PC-9 (cell line): ENCODE results near the gene RAE1. TPM values are rescaled to one million over a fixed set of nuclear protein-coding genes. Genes with fewer than 3 reads are reported as not detected.
"Not testable (repeated sequence)": the region's sequence is repeated elsewhere in the genome, so short reads cannot be mapped to it uniquely, and the experiment has no call there.

Experiments used
- BruUV-seq: library from RNA; stranded (reverse); fragments of 400-500 nt; replicated peaks from 2 replicates; lab custom pipeline; 2021; lab: Mats Ljungman, UMichigan
- CTCF ChIA-PET: fragments of 300-600 bp; sonication (Branson Sonifier 250); formaldehyde crosslinking; loops from one replicate; lab custom pipeline; 2022; ENCODE audit warnings: antibody characterized with exemption; lab: Charles Lee
- POLR2A ChIA-PET: fragments of 300-600 bp; sonication (Branson Sonifier 250); formaldehyde crosslinking; loops from one replicate; lab custom pipeline; 2022; ENCODE audit warnings: antibody characterized with exemption; ENCODE audit not compliant: unreplicated experiment; lab: Charles Lee
- DNase-seq, 2 experiments: peaks; one replicate each; pipeline versions ENCODE4 v3.0.0 to v3.0.0-alpha.2; 2015 to 2022; ENCODE audit warnings: mixed read lengths in 1 of 2
- H2AFZ ChIP-seq: fragments of 200-600 bp; sonication (generic); 2 replicates; pipeline ENCODE4 v1.8.1; 2017; ENCODE audit warnings: antibody characterized with exemption
- H3F3A ChIP-seq: fragments of 200-600 bp; sonication (generic); 2 replicates; pipeline ENCODE4 v1.8.1; 2017; ENCODE audit warnings: antibody characterized with exemption, mild to moderate bottlenecking, low read depth; ENCODE audit not compliant: insufficient read depth
- H3K27ac ChIP-seq: fragments of 200-600 bp; sonication (generic); 2 replicates; pipeline ENCODE4 v1.6.1; 2016; ENCODE audit warnings: mixed run types
- H3K27me3 ChIP-seq: fragments of 200-600 bp; sonication (generic); 2 replicates; pipeline ENCODE4 v1.6.1; 2016; ENCODE audit warnings: low read depth, mixed run types; ENCODE audit not compliant: insufficient read depth
- H3K36me3 ChIP-seq: fragments of 200-600 bp; sonication (generic); 2 replicates; pipeline ENCODE4 v1.6.1; 2016; ENCODE audit warnings: low read depth, mixed run types
- H3K4me1 ChIP-seq: fragments of 200-600 bp; sonication (generic); replicated peaks from 2 replicates; pipeline ENCODE4 v1.6.1; 2016; ENCODE audit warnings: mixed run types; ENCODE audit not compliant: insufficient read depth
- H3K4me2 ChIP-seq: fragments of 200-600 bp; sonication (generic); 2 replicates; pipeline ENCODE4 v1.6.1; 2017; ENCODE audit warnings: mixed run types
- H3K4me3 ChIP-seq: fragments of 200-600 bp; sonication (generic); 2 replicates; pipeline ENCODE4 v1.6.1; 2016; ENCODE audit warnings: mixed run types
- H3K79me2 ChIP-seq: fragments of 200-600 bp; sonication (generic); 2 replicates; pipeline ENCODE4 v1.6.1; 2017; ENCODE audit warnings: low read depth, mixed run types
- H3K9me2 ChIP-seq: fragments of 200-600 bp; sonication (generic); 2 replicates; pipeline ENCODE4 v1.8.1; 2017; ENCODE audit warnings: mild to moderate bottlenecking; ENCODE audit not compliant: insufficient read depth
- H3K9me3 ChIP-seq: fragments of 200-600 bp; sonication (generic); 2 replicates; pipeline ENCODE4 v1.8.1; 2016; ENCODE audit warnings: low read depth; ENCODE audit not compliant: insufficient read depth
- H4K20me1 ChIP-seq: fragments of 200-600 bp; sonication (generic); 2 replicates; pipeline ENCODE4 v1.8.1; 2017; ENCODE audit not compliant: insufficient read depth
- EZH2 ChIP-seq: fragments of 200-600 bp; sonication (generic); IDR thresholded peaks from 2 replicates; pipeline ENCODE4 v1.8.0; 2017; ENCODE audit warnings: antibody characterized with exemption, low read depth
- intact Hi-C: fragments of 100-400 bp; cut with micrococcal nuclease; formaldehyde crosslinking; loops from one replicate; pipeline ENCODE4 v1.10.0; 2022; ENCODE audit not compliant: unreplicated experiment
- total RNA-seq: library from RNA; stranded (reverse); gene quantifications from 2 replicates; pipeline ENCODE4 v1.2.3, GENCODE V29; 2021
- TF ChIP-seq, protein P1 (sequence below): fragments of 200-600 bp; sonication (generic); conservative IDR thresholded peaks from 2 replicates; pipeline ENCODE4 v1.6.1; 2017; ENCODE audit warnings: mixed run types, antibody characterized with exemption, mild to moderate bottlenecking, moderate library complexity

RAE1 gene
- total RNA-seq, 1 experiment from 2014 or later, result 38.4 TPM

DNA sequence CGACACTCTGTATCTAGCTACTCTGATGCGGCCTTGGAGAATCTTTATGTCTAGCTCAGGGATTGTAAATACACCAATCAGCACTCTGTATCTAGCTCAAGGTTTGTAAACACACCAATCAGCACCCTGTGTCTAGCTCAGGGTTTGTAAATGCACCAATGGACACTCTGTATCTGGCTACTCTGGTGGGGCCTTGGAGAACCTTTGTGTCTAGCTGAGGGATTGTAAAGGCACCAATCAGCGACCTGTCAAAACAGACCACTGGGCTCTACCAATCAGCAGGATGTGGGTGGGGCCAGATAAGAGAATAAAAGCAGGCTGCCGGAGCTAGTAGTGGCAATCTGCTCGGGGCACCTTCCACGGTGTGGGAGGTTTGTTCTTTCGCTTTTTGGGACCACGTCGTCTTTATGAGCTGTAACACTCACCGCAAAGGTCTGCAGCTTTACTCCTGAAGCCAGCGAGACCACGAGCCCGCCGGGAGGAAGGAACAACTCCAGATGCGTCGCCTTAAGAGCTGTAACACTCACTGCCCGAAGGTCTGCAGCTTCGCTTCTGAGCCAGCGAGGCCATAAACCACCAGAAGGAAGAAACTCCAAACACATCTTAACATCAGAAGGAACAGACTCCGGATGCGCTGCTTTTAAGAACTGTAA, 2.0 kb upstream of the RAE1 start:
- Histone ChIP-seq H3K79me2 (peaks cover 31% of the 10 kb centered on the region), H3F3A (peaks cover 11% of the 10 kb centered on the region), H3K4me1 (peaks cover 11% of the 10 kb centered on the region), H4K20me1 (peaks cover 19% of the 10 kb centered on the region)
- not testable (repeated sequence) for H3K9me3 ChIP-seq, H3K36me3 ChIP-seq, H3K27me3 ChIP-seq, BruUV-seq, DNase-seq, H3K4me3 ChIP-seq, H3K27ac ChIP-seq, H2AFZ ChIP-seq, H3K9me2 ChIP-seq, H3K4me2 ChIP-seq
- ChIA-PET CTCF (interaction anchor here (0.7 to 1.3 kb wide), 2 partner anchors 17 to 23 kb away, joined by 3 read pairs; no protein-coding TSS in a partner anchor), POLR2A (interaction anchor here (0.6 kb wide), 1 partner anchor 123 kb away, joined by 3 read pairs; no protein-coding TSS in a partner anchor)
- intact Hi-C loops, result loop anchor here (5.0 kb wide), 1 partner anchor 797 kb away; no protein-coding TSS in a partner anchor

DNA sequence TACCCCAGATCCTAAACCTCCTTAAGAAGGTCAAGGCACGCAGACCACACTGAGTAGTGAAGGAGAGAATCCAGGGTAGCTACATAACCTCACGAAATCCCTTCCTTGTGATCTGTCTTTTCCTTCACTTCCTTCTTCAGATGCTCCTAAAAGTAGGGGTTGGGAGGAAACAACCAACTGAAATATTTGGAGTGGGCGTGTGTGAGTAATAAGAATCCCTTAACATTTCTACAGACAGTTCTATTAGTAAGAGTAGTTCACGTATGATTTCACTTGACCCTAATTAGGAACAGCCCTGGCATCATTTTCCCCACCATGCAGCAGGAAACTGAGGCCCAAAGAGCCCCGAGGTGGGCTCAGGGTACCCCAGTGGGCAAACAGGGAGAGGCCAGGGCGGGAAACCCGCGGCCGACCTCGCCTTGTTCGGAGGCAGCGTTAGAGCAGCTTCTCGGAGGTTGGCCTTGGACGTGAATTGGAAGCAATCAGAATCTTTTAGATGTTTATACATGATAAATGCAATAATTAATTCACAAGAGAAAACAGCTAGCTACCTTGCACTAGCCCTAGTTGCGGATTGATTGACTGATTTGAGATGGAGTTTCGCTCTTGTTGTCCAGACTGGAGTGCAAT, 859 bp upstream of the RAE1 start:
- intact Hi-C loops, result loop anchor here (1.0 kb wide), 1 partner anchor 24 kb away; no protein-coding TSS in a partner anchor

DNA sequence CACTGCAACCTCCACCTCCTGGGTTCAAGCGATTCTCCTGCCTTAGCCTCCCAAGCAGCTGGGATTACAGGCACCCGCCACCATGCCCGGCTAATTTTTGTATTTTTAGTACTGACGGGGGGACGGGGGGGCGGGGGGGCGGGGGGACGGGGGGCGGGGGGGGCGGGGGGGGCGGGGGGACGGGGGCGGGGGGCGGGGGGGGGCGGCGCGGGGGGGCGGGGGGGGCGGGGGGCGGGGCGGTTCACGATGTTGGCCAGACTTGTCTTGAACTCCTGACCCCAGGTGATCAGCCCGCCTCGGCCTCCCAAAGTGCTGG, 371 bp upstream of the RAE1 start:
- Histone ChIP-seq H3F3A (peaks cover 11% of the 10 kb centered on the region), H3K4me1 (peaks cover 11% of the 10 kb centered on the region), H3K4me3 (peak overlapping the region; percentile 87), H3K27ac (peak overlapping the region; percentile 70), H3K79me2 (peaks cover 33% of the 10 kb centered on the region), H4K20me1 (peaks cover 22% of the 10 kb centered on the region), H2AFZ (peak overlapping the region; percentile 92), H3K36me3 (peaks cover 20% of the 10 kb centered on the region; the same call in 1 of the 2 replicates), H3K4me2 (peak overlapping the region; percentile 100)
- CTCF ChIA-PET, H3K9me3 ChIP-seq, H3K27me3 ChIP-seq, H3K9me2 ChIP-seq, POLR2A ChIA-PET, BruUV-seq, DNase-seq: not testable (repeated sequence)
- intact Hi-C loops, result loop anchor here (1.0 kb wide), 1 partner anchor 24 kb away; no protein-coding TSS in a partner anchor

More for the DNA sequence above, 859 bp upstream of the RAE1 start:
- Histone ChIP-seq H3F3A (peaks cover 11% of the 10 kb centered on the region), H3K9me2 (no peaks in the 10 kb centered on the region), H3K27me3 (no peaks in the 10 kb centered on the region), H3K4me2 (peak overlapping the region; percentile 45), H3K4me1 (peaks cover 11% of the 10 kb centered on the region), H3K79me2 (peaks cover 33% of the 10 kb centered on the region), H3K9me3 (no peaks in the 10 kb centered on the region), H2AFZ (no peak overlapping the region; the same call in 1 of the 2 replicates), H4K20me1 (peaks cover 22% of the 10 kb centered on the region), H3K27ac (no peak overlapping the region), H3K4me3 (no peak overlapping the region; the same call in 1 of the 2 replicates), H3K36me3 (peaks cover 16% of the 10 kb centered on the region; the same call in 1 of the 2 replicates)
- peak in 1 of 2 experiments; percentile 49 for DNase-seq
- TF ChIP-seq, protein P1, sequence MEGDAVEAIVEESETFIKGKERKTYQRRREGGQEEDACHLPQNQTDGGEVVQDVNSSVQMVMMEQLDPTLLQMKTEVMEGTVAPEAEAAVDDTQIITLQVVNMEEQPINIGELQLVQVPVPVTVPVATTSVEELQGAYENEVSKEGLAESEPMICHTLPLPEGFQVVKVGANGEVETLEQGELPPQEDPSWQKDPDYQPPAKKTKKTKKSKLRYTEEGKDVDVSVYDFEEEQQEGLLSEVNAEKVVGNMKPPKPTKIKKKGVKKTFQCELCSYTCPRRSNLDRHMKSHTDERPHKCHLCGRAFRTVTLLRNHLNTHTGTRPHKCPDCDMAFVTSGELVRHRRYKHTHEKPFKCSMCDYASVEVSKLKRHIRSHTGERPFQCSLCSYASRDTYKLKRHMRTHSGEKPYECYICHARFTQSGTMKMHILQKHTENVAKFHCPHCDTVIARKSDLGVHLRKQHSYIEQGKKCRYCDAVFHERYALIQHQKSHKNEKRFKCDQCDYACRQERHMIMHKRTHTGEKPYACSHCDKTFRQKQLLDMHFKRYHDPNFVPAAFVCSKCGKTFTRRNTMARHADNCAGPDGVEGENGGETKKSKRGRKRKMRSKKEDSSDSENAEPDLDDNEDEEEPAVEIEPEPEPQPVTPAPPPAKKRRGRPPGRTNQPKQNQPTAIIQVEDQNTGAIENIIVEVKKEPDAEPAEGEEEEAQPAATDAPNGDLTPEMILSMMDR, result no peak
- no peak for TF ChIP-seq EZH2
- ChIA-PET POLR2A (no interaction called here), CTCF (interaction anchor here (0.6 kb wide), 1 partner anchor 18 kb away, joined by 3 read pairs; no protein-coding TSS in a partner anchor)
- BruUV-seq, result no TSS peak

DNA sequence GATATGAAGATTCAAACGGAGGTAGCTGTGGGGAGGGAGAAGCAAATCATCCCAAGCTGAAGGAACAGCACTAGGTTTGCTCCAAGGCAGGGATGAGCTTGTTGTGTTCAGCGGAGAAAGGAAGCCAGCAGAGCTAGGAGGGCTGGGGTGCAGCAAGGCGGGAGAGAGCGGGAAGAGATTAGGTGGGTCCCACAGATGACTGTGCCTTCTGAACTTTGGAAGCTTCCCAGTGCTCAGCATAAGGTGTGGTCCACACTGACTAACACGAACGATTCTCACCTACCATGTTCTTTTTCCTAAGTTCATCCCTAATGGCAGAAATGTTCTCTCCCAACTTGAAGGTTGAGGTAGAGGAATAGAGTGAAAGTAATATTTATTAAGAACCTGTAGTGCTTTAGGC, 1.2 kb downstream of the RAE1 start:
- no peak overlapping the region for H2AFZ ChIP-seq
- ChIA-PET POLR2A (no interaction called here), CTCF (no interaction called here)
- peak overlapping the region; percentile 87 for H3K4me3 ChIP-seq
- H3F3A ChIP-seq, result peaks cover 11% of the 10 kb centered on the region
- no TSS peak for BruUV-seq
- peaks cover 33% of the 10 kb centered on the region for H3K79me2 ChIP-seq
- H3K27ac ChIP-seq, result no peak overlapping the region
- intact Hi-C loops, result no loop called here
- peaks cover 11% of the 10 kb centered on the region for H3K4me1 ChIP-seq
- H4K20me1 ChIP-seq, result peaks cover 22% of the 10 kb centered on the region
- TF ChIP-seq EZH2, result no peak
- H3K9me3 ChIP-seq, result no peaks in the 10 kb centered on the region
- H3K27me3 ChIP-seq, result no peaks in the 10 kb centered on the region
- peaks cover 28% of the 10 kb centered on the region for H3K36me3 ChIP-seq
- DNase-seq, result no peak
- H3K9me2 ChIP-seq, result no peaks in the 10 kb centered on the region
- peak overlapping the region; percentile 100 for H3K4me2 ChIP-seq
